ENCODE data around the gene PAPSS1. TPM values are rescaled to one million over a fixed set of nuclear protein-coding genes. Genes with fewer than 3 reads are reported as not detected.

PAPSS1 gene
- total and polyA plus RNA-seq, 9 of the 15 experiments (the other 6 are each of a cell fraction or from before 2014, with no cell fraction given) = 21.1 to 53.9 (median 41.9) TPM

DNA sequence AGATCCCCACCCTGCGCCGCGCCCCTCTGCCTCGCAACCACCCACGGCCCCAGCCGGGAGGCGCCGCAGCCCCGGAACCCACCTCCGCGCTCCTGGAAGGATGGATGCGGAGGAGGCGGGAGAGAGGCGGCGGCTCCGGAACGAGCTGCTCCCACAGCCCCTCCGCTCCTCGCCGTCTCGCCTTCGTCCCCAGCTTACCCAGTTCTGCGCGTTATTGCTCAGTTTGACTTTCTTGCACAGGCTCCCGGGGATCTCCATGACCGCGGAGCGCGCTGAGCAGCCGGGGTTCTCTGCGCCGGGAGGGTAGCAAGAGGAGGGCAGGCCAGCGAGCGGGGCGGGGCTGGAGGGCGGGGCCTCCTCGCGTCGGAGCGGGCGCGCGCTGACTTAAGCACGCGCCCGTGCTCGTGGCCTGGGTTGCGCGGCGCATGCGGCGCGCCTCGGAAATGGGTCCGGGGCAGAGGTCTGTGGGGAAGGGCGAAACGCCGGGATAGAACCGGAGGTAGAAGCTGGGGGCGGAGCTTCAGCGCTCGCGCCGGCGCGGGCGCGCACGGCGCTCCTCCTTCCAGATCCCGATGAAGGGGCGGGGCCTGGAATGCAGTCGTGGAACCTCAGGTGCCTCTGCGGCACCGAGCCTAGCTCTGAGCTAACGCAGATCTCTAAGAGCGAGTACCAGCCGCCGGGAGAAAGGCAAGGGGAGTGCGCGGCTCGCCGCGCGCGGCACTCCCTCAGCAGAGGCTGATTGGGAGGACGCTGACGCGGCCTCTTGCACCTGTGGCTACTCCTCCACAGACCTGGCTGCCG, at the start of gene PAPSS1 (continued):
- TF ChIP-seq STAT5A (IDR thresholded peaks at IDR 0.05; ENCODE audit: borderline replicate concordance, low read length) = no peak
- TF ChIP-seq RBBP5 (IDR thresholded peaks at IDR 0.05; ENCODE audit: borderline replicate concordance, insufficient read depth, low read length, poor library complexity, severe bottlenecking) = peak; percentile 91
- TF ChIP-seq, protein P1, sequence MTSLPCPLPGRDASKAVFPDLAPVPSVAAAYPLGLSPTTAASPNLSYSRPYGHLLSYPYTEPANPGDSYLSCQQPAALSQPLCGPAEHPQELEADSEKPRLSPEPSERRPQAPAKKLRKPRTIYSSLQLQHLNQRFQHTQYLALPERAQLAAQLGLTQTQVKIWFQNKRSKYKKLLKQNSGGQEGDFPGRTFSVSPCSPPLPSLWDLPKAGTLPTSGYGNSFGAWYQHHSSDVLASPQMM (CRISPR knock-in tag; IDR thresholded peaks at IDR 0.05) = no peak
- TF ChIP-seq ZNF316 (IDR thresholded peaks at IDR 0.05) = no peak
- peak; percentile 33; the same call in 1 of the 2 replicates for TF ChIP-seq HDAC2 (IDR thresholded peaks at IDR 0.05)
- no peak for TF ChIP-seq GATA2 (CRISPR knock-in tag; IDR thresholded peaks at IDR 0.05)
- no peak for TF ChIP-seq CBFB (CRISPR knock-in tag; IDR thresholded peaks at IDR 0.05)
- TF ChIP-seq GTF2E2 (tag; IDR thresholded peaks at IDR 0.05) = 0 out of 2 replicates have a peak, but pooled peaks have one; percentile 31
- TF ChIP-seq CHD1 (IDR thresholded peaks at IDR 0.05; ENCODE audit: low read length) = no peak
- TF ChIP-seq NFE2L1 (tag; IDR thresholded peaks at IDR 0.05; ENCODE audit: borderline replicate concordance, low read depth) = no peak
- no peak for TF ChIP-seq TRIM24 (IDR thresholded peaks at IDR 0.05)
- TF ChIP-seq, protein P2, sequence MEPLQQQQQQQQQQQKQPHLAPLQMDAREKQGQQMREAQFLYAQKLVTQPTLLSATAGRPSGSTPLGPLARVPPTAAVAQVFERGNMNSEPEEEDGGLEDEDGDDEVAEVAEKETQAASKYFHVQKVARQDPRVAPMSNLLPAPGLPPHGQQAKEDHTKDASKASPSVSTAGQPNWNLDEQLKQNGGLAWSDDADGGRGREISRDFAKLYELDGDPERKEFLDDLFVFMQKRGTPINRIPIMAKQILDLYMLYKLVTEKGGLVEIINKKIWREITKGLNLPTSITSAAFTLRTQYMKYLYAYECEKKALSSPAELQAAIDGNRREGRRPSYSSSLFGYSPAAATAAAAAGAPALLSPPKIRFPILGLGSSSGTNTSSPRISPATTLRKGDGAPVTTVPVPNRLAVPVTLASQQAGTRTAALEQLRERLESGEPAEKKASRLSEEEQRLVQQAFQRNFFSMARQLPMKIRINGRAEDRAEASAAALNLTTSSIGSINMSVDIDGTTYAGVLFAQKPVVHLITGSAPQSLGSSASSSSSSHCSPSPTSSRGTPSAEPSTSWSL (CRISPR knock-in tag; IDR thresholded peaks at IDR 0.05; ENCODE audit: borderline replicate concordance) = no peak
- TF ChIP-seq, protein P3, sequence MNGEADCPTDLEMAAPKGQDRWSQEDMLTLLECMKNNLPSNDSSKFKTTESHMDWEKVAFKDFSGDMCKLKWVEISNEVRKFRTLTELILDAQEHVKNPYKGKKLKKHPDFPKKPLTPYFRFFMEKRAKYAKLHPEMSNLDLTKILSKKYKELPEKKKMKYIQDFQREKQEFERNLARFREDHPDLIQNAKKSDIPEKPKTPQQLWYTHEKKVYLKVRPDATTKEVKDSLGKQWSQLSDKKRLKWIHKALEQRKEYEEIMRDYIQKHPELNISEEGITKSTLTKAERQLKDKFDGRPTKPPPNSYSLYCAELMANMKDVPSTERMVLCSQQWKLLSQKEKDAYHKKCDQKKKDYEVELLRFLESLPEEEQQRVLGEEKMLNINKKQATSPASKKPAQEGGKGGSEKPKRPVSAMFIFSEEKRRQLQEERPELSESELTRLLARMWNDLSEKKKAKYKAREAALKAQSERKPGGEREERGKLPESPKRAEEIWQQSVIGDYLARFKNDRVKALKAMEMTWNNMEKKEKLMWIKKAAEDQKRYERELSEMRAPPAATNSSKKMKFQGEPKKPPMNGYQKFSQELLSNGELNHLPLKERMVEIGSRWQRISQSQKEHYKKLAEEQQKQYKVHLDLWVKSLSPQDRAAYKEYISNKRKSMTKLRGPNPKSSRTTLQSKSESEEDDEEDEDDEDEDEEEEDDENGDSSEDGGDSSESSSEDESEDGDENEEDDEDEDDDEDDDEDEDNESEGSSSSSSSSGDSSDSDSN (IDR thresholded peaks at IDR 0.05; ENCODE audit: borderline replicate concordance in 1 of 2, low read depth in 2 of 2, low read length in 2 of 2) = peak in 1 of 2 experiments; percentile 63; a peak in 2 of 4 replicates
- no peak for TF ChIP-seq ELF1 (tag; IDR thresholded peaks at IDR 0.05)
- no peak for TF ChIP-seq BRD9 (IDR thresholded peaks at IDR 0.05; ENCODE audit: low read depth, partially characterized antibody)
- no peak for TF ChIP-seq SRF (CRISPR knock-in tag; IDR thresholded peaks at IDR 0.05)
- no peak for TF ChIP-seq TCF3 (CRISPR knock-in tag; IDR thresholded peaks at IDR 0.05)
- TF ChIP-seq, protein P4, sequence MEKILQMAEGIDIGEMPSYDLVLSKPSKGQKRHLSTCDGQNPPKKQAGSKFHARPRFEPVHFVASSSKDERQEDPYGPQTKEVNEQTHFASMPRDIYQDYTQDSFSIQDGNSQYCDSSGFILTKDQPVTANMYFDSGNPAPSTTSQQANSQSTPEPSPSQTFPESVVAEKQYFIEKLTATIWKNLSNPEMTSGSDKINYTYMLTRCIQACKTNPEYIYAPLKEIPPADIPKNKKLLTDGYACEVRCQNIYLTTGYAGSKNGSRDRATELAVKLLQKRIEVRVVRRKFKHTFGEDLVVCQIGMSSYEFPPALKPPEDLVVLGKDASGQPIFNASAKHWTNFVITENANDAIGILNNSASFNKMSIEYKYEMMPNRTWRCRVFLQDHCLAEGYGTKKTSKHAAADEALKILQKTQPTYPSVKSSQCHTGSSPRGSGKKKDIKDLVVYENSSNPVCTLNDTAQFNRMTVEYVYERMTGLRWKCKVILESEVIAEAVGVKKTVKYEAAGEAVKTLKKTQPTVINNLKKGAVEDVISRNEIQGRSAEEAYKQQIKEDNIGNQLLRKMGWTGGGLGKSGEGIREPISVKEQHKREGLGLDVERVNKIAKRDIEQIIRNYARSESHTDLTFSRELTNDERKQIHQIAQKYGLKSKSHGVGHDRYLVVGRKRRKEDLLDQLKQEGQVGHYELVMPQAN (IDR thresholded peaks at IDR 0.05; ENCODE audit: borderline replicate concordance) = 0 out of 2 replicates have a peak, but pooled peaks have one; percentile 33
- TF ChIP-seq ZNF699 (CRISPR knock-in tag; IDR thresholded peaks at IDR 0.05; ENCODE audit: insufficient replicate concordance) = no peak
- no peak for TF ChIP-seq POLR3A (IDR thresholded peaks at IDR 0.05; ENCODE audit: borderline replicate concordance, extremely low read depth, insufficient read depth, insufficient read length)
- TF ChIP-seq ZC3H4 (CRISPR knock-in tag; IDR thresholded peaks at IDR 0.05; ENCODE audit: borderline replicate concordance) = no peak

All from K562 (cell line).